Aorta (tissue), 5 donors: Measurements from ENCODE around the gene FBXL4. TPM values are rescaled to one million over a fixed set of nuclear protein-coding genes. Genes with fewer than 3 reads are reported as not detected.

Source experiments
- ATAC-seq: fragments of 200-7000 bp; cut with Tn5 transposase; one replicate; pipeline ENCODE4 v1.9.1; 2022; ENCODE audit warnings: moderate library complexity; ENCODE audit not compliant: low FRiP score
- DNase-seq, 2 donors: peaks; one replicate each; pipeline ENCODE4 v3.0.0-alpha.2; 2020
- H3K27ac ChIP-seq, 2 donors: one replicate each; pipeline ENCODE4 v1.5.1; 2013; ENCODE audit warnings: low read length in 2 of 2, mild to moderate bottlenecking in 2 of 2, moderate library complexity in 2 of 2, control low read depth in 1 of 2, inconsistent platforms in 1 of 2, low read depth in 1 of 2
- H3K27me3 ChIP-seq, 2 donors: one replicate each; pipeline ENCODE4 v1.6.1; 2013; ENCODE audit warnings: control low read depth in 1 of 2, low read length in 1 of 2, mild to moderate bottlenecking in 1 of 2, moderate library complexity in 1 of 2; ENCODE audit not compliant: insufficient read depth in 2 of 2, control insufficient read depth in 1 of 2
- H3K36me3 ChIP-seq, 2 donors: one replicate each; pipeline ENCODE4 v1.6.1; 2013; ENCODE audit warnings: control low read depth in 1 of 2, low read length in 1 of 2, mild to moderate bottlenecking in 1 of 2; ENCODE audit not compliant: insufficient read depth in 2 of 2, control insufficient read depth in 1 of 2
- H3K4me1 ChIP-seq, 2 donors: one replicate each; pipeline ENCODE4 v1.6.1; 2013; ENCODE audit warnings: low read length in 2 of 2, control low read depth in 1 of 2, mild to moderate bottlenecking in 1 of 2, moderate library complexity in 1 of 2; ENCODE audit not compliant: insufficient read depth in 2 of 2, control insufficient read depth in 1 of 2
- H3K4me3 ChIP-seq, 2 donors: one replicate each; pipeline ENCODE4 v1.5.1; 2013; ENCODE audit warnings: low read length in 2 of 2, control low read depth in 1 of 2, mild to moderate bottlenecking in 1 of 2
- H3K9me3 ChIP-seq: one replicate; pipeline ENCODE4 v1.6.1; 2013; ENCODE audit warnings: mild to moderate bottlenecking, low read length; ENCODE audit not compliant: control insufficient read depth
- WGBS, 2 donors: extraction: QIAGEN DNeasy Blood & Tissue Kit; methylation state at CpG; one replicate each; pipeline ENCODE4 v1.1.7; 2013; 5-methylcytosine and 5-hydroxymethylcytosine counted together
- intact Hi-C, 2 donors: fragments of 100-400 bp; cut with DNase I; formaldehyde crosslinking; loops; one replicate each; pipeline versions ENCODE4 v1.14.2 to v1.15.0; 2022
- polyA plus RNA-seq, 2 donors: library from polyadenylated mRNA; stranded (reverse); fragments of 200-250 nt; gene quantifications; one replicate each; pipeline ENCODE4 v1.2.3, GENCODE V29; 2013
- total RNA-seq, 2 donors: library from RNA; stranded (reverse); fragmentation: NEBNext Ultra II Directional; extraction: Animal tissue kit (Norgen Biotek cat#: 25700); gene quantifications; one replicate each; pipeline ENCODE4 v1.2.1, GENCODE V29; 2021
- donor health status: healthy with polysubstance abuse.
- donor health status: Bipolar disorder and iron deficiency.
- donor health status: DM: no; HTN: no; CAD: no.
- donor health status: DM: no; HTN: no; CAD: no.
- donor health status: DM: yes; HTN: yes; CAD: no.

FBXL4 gene
- total and polyA plus RNA-seq, 4 donors = 4.5 to 23.5 (median 11.7) TPM

DNA sequence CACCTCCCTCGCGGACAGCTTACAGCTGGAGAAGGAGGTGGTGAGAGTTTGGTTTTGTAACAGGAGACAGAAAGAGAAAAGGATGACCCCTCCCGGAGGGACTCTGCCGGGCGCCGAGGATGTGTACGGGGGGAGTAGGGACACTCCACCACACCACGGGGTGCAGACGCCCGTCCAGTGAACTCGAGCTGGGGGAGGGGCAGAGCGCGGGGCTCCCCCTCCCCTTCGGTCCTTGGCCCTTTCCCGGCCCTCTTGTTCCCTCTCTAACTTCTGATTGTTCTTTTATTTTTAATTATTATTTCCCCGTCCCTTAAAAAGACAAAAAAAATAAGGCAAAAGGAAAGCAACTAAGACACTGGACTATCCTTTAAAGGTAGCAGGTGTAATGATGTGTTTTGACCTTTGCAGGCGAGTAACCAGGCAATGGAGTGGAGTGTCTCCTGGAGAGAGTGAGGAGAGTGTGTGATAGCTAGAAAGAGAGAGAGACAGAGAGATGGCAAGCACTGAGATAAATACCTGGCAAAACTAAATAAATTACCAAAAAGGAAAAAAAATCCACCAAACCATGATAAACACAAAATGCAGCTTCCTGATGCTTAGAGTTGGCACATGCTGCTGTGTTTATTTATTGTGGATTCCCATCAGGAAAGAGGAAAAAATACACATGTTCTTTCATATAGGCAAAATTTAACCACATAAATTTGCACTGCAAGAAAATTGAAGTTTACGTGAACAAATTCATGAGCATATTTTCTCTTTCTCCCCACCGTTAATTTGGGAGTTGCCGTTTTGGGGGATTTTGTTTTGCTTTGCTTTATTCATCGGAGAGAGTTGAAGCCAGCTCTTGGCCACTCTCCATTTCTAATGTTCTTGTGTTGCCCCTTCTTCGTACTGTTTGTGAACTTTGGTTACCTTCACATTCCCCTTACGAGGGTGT lies 111.5 kb downstream of the FBXL4 start:
- peaks cover 0 to 2% of the 10 kb centered on the region in 2 donors for H3K27me3 ChIP-seq
- H3K27ac ChIP-seq = no peak overlapping the region
- no peak for ATAC-seq
- no peaks in the 10 kb centered on the region for H3K4me1 ChIP-seq
- H3K36me3 ChIP-seq = no peaks in the 10 kb centered on the region
- no peak for DNase-seq
- H3K9me3 ChIP-seq = no peaks in the 10 kb centered on the region
- 11 to 13% methylated on average over 23 of the region's 23 CpGs for WGBS, 2 donors
- intact Hi-C loops = no loop called here
- H3K4me3 ChIP-seq = no peak overlapping the region

DNA sequence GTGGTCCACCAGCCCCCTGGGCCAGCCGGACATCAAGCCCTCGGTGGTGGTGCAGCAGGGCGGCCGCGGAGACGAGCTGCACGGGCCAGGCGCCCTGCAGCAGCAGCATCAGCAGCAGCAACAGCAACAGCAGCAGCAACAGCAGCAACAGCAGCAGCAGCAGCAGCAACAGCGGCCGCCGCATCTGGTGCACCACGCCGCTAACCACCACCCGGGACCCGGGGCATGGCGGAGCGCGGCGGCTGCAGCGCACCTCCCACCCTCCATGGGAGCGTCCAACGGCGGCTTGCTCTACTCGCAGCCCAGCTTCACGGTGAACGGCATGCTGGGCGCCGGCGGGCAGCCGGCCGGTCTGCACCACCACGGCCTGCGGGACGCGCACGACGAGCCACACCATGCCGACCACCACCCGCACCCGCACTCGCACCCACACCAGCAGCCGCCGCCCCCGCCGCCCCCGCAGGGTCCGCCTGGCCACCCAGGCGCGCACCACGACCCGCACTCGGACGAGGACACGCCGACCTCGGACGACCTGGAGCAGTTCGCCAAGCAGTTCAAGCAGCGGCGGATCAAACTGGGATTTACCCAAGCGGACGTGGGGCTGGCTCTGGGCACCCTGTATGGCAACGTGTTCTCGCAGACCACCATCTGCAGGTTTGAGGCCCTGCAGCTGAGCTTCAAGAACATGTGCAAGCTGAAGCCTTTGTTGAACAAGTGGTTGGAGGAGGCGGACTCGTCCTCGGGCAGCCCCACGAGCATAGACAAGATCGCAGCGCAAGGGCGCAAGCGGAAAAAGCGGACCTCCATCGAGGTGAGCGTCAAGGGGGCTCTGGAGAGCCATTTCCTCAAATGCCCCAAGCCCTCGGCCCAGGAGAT lies 112.4 kb downstream of the FBXL4 start:
- Histone ChIP-seq H3K4me1 (no peaks in the 10 kb centered on the region), H3K36me3 (no peaks in the 10 kb centered on the region), H3K9me3 (no peaks in the 10 kb centered on the region), H3K27me3 (peaks cover 0 to under 1% of the 10 kb centered on the region in 2 donors), H3K4me3 (peak overlapping the region in 1 of 2 donors; percentile 54), H3K27ac (no peak overlapping the region)
- ATAC-seq (no peak), DNase-seq (peak; percentile 49 to 74)
- intact Hi-C loops = no loop called here
- 2% methylated on average over 72 to 76 of the region's 76 CpGs for WGBS, 2 donors

DNA sequence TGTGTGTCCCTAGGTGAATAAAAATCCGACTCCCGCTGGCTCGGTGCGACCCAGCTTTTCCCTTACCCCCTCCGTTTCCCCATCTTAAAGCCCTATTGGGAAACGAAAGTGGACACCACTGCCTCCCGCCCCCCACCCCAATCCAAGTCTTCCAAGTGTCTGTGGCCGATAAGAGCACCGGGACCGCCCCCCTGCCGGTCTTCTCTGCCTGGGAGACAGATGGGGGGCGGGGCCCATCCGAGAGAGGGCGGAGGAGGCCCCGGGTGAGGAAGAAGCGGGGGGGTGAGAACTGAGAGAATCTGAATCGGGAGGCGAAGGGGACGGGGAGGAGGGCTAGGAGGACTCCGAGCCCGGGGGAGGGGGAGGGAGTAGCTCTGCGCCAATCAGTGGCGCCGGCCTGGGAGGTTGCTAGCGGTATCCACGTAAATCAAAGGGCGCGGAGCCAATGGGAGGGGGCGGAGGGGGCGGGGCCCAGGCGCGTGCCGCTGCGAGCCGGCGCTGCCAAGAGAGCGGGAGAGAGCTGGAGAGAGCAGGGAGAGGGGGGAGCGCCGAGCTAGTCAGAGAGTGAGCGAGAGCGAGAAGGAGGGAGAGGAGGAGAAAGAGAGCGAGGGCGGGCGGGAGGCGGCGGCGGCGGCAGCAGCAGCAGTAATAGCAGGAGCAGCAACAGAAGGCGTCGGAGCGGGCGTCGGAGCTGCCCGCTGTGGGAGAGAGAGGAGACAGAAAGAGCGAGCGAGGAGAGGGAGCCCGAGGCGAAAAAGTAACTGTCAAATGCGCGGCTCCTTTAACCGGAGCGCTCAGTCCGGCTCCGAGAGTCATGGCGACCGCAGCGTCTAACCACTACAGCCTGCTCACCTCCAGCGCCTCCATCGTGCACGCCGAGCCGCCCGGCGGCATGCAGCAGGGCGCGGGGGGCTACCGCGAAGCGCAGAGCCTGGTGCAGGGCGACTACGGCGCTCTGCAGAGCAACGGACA lies 113.4 kb downstream of the FBXL4 start, which contains the start of gene POU3F2:
Gene POU3F2 (plus strand): TSS at position 515 of the 972 bp plus-strand sequence. CDS start 300 bp downstream, at position 815.
- Histone ChIP-seq H3K4me3 (peak within 1 kb of the TSS; percentile 54 to 81), H3K27me3 (no peaks in the 10 kb centered on the region), H3K4me1 (no peaks in the 10 kb centered on the region), H3K27ac (no peak within 1 kb of the TSS), H3K36me3 (no peaks in the 10 kb centered on the region), H3K9me3 (no peaks in the 10 kb centered on the region)
- intact Hi-C loops = no loop called here
- 1% methylated on average over 73 to 83 of the region's 83 CpGs for WGBS, 2 donors
- ATAC-seq (peak; percentile 70), DNase-seq (peak; percentile 79 to 92)

DNA sequence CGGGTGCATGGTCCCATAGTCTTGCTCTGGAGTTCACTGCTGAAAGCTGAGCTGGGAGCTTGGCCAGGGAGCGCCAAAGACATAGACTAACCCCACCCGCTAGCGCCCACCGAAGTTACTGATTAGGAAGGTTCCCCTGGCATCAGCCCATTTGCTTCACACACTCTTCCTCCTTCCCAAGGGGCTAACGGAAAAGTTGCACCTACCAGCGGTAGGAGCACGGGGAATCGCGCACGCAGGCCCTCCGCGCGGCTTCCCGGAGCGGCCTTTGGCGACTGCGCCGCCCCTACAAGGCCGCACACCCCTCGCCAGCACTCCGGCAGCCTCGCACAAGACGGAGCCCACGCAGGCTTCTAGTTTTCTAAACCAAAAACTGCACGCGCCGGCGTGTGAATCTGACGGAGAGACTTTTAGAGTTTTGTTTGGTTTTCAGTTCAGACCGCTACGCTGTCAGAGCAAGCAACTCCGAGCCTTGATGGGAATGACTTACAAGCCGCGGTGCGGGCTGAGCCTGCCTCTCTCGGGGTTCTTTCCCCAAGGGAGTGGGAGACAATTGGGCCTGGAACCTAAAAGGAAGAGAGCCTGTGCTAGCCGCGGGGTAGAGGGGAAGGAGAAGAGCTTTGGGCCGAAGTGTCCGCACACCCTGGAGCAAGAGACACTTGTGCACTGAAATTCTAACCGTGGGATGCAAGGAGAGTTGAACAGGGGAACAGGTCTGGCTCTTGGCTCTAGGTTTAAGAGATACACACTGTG lies 114.3 kb downstream of the FBXL4 start:
- ATAC-seq = peak; percentile 56
- peak; percentile 46 to 78 for DNase-seq
- Histone ChIP-seq H3K27ac (no peak overlapping the region), H3K4me3 (peak overlapping the region; percentile 54 to 81), H3K9me3 (no peaks in the 10 kb centered on the region), H3K36me3 (no peaks in the 10 kb centered on the region), H3K4me1 (no peaks in the 10 kb centered on the region), H3K27me3 (peaks cover 0 to 2% of the 10 kb centered on the region in 2 donors)
- intact Hi-C loops = no loop called here
- WGBS, 2 donors = 0 to 1% methylated on average over 42 of the region's 42 CpGs

DNA sequence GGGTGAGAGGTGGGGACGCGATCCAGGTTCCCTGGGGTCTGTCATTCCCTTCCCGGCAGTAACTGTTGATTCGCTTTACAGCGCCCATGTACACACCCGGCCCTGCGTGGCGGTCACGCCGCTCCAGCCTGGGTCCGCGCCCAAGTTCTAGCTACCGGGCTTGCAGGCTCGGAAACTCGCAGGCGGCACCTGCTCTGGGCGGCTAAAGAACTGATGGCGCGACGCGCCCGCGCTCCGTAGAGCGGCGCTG lies 114.8 kb downstream of the FBXL4 start:
- H3K27me3 ChIP-seq = peaks cover 0 to 2% of the 10 kb centered on the region in 2 donors
- H3K36me3 ChIP-seq = no peaks in the 10 kb centered on the region
- H3K4me3 ChIP-seq = peak overlapping the region in 1 of 2 donors; percentile 54
- no peaks in the 10 kb centered on the region for H3K4me1 ChIP-seq
- intact Hi-C loops = no loop called here
- peak; percentile 73 for ATAC-seq
- 0% methylated on average over 26 of the region's 26 CpGs for WGBS, 2 donors
- H3K9me3 ChIP-seq = no peaks in the 10 kb centered on the region
- no peak overlapping the region for H3K27ac ChIP-seq
- peak; percentile 51 to 85 for DNase-seq

DNA sequence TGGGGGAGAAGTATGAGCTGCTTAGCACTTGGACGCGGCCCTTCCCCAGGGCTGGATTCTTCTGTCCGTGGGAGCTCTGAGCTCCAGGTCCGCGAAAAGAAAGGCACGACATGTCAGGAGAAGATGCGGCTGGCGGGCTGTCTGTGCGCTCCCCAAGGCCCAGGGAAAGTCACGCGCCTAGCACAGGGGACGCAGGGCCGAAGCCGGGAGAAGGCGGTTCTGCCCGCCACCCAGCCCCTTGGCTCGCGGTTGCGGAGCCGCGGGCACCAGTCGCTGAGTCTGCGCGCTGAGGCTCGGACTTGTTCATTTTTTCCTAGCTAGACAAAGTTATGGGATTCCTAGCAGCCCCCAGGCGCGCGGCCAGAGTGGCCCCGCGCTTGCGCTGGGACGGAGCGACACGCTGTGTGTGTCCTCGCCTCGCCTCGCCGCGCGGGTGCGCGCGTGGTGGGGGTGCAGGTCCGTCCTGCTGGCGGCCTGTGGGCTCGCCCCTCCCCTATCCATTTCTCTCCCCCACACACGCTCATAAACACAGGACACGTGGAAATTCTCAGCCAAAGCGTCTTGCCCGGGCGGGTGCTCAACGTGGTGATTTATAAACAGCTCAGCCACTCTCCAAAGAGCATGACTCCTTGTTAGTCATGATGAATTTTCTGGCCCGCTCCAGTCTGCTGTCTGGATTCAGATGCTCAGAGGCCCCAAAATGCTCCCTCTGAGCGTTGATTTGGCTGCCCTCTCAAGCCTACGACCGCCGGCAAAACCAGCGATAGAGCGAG lies 115.3 kb downstream of the FBXL4 start:
- peak; percentile 50 to 82 for DNase-seq
- Histone ChIP-seq H3K27ac (no peak overlapping the region), H3K4me3 (peak overlapping the region in 1 of 2 donors; percentile 54), H3K36me3 (no peaks in the 10 kb centered on the region), H3K9me3 (no peaks in the 10 kb centered on the region), H3K4me1 (no peaks in the 10 kb centered on the region), H3K27me3 (peaks cover 0 to 2% of the 10 kb centered on the region in 2 donors)
- peak; percentile 42 for ATAC-seq
- 1% methylated on average over 47 to 59 of the region's 59 CpGs for WGBS, 2 donors
- intact Hi-C loops = no loop called here

DNA sequence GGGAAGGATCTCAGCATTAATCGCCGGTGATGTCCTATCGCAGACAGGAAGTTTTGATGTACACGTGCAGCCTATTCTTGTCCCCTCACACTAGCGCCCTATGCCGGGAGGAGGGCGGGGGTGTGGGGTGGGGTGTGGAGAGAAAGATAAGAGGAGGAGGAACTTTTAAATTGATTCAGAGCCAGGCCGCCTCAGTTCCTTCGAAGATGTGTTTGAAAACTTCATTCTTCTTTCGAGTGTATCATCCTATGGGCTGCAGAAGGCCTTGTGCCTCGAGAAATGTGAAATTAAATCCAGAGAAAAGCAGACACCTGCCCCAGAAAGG lies 115.8 kb downstream of the FBXL4 start:
- Histone ChIP-seq H3K36me3 (no peaks in the 10 kb centered on the region), H3K27me3 (peaks cover 0 to 2% of the 10 kb centered on the region in 2 donors), H3K4me3 (peak overlapping the region in 1 of 2 donors; percentile 0), H3K4me1 (no peaks in the 10 kb centered on the region), H3K9me3 (no peaks in the 10 kb centered on the region), H3K27ac (no peak overlapping the region)
- WGBS, 2 donors = 2 to 8% methylated on average over 11 of the region's 11 CpGs
- no peak for DNase-seq
- no peak for ATAC-seq
- intact Hi-C loops = no loop called here
